HG03060 (cell line): ENCODE data around the gene SHPK.

ENCODE experiments used
- ATAC-seq: cut with Tn5 transposase; IDR thresholded peaks from one replicate; pipeline ENCODE4 v1.9.1; 2021; ENCODE audit warnings: low read depth, moderate number of reproducible peaks; ENCODE audit not compliant: unreplicated experiment

The SHPK gene

DNA sequence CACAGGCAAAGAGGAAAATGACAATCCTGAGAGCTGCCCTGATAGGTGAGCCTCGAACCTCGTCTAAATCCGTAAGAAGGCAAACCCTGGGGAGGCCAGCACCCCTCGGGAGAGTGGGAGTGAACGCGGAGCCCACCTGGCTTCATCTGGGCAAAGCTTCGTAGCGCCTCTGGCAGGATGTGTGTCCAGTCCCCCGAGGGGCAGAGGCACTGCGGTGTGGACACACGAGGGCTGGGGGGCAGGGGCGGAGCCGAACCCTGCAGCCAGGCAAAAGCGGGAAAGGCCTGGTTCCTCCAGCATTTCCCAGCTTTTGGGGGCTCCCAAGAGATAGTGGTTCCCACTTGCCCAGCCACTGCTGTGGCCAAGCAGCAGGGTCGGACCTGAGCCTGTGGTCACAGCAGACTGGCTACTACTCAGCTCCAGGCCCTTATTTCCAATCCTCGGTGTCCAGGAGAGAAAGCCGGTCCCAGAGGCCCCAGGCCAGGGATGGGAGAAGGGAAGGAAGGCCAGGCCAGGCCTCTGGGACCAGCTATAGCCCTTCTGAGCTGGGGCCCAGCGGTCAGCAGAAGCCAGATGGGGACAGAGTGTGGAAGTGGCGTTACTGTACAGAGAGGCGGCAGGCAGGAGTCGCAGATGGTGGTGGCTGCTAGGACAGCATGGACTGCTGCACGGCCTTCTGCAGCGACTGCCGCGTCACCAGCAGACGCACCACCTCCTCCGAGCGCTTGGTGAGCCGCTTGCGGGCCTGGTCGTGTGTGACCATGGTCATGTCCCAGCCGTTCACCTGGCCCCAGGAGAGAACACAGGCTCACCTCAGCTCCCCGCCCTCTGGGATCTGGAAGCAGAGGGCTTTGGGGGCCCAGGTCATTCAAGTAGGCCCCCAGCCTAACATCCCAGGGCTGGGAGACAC lies 27.3 kb upstream of the SHPK start:
- ATAC-seq, result no peak

DNA sequence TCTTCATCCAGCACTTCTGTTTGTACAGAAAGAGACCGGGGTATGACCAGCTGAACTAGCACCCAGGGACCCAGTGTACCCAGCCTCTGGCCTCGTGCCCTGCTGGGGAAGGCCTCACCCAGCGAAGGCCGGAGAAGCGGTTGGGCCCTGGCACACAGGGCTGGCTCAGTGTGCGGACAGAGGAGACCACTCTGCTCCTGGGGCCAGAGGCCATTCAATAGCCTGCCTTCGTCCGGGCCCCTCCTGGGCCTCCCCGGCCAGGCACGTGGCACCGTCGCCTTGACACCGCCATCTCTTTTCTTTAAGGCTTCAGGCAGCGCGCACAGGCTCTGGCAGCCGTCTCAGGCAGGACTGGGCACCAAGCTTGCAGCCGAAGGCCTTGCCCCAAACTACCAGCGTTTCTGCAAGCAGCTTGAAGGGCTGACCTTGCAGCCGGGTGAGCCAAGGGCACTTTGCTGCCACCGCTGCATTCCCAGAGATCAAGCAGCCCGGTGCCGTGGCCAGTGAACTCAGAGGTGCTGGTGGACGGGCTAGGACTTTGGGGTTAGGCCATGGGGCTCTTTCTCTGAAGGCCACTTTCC lies 24.4 kb upstream of the SHPK start:
- ATAC-seq, result no peak

DNA sequence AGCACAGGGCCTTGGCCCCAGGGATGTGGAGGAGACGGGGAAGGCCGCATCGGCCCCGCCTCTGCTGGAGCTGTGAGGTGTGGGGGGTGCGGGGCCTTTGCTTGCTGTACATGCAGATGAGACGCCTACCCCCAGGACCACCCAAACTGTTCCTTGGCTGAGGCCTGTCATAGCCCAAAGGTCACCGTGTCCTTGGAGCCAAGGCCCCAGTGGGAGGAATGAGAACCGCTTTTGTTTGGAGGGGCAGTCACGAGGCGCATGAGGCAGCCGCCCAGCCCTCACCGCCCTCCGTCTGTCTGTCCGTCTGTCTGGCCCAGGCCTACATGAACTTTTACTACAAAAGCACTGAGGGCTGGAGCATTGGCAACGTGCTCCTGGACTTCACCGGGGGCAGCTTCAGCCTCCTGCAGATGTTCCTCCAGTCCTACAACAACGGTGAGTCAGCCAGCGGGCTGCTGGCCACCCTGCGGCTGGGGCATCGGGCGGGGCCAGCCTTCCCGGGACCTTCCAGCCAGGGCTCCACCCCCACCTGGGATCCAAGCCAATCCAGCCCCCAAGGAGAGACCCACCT lies 23.6 kb upstream of the SHPK start:
- no peak for ATAC-seq

DNA sequence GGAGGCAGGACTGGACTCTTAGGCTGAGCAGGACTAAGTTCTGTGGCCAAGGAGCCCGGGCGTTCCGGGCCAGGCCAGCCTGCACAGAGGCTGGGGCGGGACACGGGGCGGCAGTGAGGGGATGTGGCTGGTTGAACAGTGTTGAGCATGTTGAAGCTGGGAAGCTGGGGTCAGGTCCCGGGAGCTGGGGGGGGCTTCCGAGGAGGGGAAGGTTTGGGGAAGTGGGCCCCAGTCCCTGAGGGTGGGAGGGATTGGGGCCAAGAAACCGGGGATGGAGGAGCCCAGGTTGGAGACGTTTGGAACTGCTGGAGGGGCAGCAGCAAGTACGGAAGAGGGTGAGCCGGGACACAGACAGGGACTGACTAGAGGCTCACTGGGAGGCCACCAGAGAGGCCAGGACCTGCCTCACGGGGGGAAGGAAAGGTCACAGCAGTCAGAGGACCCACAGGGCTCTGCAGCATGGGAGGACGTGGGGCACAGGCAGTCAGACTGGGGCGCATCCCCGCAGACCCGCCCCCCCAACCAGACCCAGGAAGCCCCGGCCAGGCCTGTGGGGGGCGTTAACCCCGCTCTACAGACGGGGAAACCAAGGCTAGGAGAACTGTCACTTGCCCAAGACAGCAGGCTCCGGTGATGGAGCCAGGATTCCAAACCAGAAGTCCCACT lies 22.9 kb upstream of the SHPK start:
- no peak for ATAC-seq

DNA sequence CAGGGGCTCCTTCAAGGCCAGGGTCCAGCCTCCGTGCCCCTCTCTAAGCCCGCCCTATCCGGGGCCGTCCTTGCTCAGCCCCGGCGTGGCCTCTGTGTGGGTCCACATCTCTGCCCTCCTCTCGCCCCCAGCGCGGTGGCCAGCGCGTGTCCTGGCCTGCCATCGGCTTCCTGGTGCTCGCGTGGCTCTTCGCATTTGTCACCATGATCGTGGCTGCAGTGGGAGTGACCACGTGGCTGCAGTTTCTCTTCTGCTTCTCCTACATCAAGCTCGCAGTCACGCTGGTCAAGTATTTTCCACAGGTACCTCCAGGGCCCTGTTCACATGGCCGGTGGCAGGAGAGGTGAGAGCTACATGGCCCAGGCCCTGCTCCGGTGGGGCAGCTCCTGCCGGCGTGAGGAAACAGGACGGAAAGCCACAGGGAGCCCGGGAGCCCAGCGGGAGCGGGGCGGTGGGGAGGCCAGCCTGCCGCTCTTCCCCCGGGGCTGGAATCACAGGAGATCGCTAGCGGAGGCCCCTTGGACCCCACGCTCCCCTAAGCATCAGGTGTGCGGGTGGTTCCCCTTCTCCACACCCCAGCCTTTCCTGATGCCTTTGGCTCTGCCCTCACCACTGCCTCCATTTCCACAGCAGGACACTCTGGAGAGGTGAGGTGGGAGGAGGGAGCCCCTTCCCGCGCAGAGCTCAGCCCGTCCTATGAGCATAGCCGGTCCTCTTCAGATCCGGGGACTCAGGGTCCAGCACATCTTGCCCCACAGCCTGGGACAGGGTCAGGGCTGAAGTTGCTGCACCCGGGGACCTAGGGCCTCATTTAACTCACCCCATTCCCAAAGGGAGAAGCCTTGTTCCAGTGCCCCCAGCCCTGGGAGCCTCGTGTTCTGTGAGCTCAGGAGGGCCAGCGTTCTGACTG lies 22.1 kb upstream of the SHPK start:
- ATAC-seq, result no peak

DNA sequence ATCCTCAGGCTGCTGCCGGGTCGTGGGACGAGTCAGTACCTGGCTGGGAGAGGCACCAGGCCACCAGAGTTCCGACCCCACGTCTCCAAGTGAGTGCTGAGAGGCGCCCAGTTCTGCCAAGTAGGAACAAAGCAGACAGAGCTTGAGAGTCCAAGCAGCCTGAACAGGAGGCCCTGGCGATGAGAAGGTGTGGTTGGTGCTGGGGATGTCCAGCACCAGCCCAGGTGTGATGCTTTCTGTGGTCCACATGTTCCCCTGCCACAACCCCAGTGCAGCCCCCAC lies 21.5 kb upstream of the SHPK start:
- ATAC-seq, result no peak

DNA sequence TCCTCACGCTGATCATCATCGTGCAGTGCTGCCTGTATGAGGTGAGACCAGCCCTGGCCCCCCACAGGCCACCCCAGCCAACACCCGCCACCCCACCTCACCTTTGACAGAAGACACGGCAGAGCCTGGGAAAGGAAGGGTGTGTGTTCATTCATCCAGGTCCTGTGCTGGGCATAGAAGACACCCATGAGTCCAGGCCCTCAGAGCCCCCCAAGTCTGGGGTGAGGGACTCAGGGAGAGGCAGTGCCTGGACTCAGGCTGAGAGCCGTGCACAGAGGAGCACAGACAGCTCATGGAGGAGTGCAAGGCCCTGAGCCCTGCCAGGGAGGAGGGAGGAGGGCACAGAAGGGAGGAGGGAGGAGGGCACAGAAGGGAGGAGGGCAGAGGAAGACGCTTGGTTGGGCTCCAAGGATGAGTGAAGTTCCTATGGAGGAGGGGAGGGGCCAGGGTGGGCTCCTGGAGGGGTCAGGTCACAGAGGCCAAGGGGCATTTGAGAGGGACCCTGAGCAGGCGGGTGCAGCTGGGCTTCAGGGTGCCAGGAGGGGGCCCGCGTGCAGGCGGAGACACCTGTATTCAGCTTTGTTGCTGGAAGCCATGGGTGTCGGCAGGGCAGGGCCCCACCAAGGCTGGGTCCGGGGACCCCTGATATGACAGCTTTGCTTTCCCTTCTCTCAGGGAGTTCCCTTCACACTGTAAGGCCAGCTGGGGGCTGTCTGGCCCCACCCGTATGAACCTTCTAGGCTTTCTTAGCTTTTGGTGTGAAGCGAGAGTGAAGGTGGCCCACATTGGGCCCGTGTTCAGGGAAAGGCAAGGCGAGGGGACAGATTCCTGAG lies 20.9 kb upstream of the SHPK start:
- no peak for ATAC-seq

DNA sequence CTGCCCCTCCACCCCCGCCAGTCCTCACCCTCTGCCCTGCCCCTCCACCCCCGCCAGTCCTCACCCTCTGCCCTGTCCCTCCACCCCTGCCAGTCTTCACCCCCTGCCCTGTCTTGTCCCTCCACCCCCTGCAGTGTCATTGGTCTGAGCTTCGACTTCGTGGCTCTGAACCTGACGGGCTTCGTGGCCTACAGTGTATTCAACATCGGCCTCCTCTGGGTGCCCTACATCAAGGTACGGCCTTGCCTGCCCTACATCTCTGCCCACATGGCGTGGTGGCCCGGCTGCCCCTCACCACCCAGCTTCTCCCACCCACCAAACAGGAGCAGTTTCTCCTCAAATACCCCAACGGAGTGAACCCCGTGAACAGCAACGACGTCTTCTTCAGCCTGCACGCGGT lies 20.3 kb upstream of the SHPK start:
- no peak for ATAC-seq

DNA sequence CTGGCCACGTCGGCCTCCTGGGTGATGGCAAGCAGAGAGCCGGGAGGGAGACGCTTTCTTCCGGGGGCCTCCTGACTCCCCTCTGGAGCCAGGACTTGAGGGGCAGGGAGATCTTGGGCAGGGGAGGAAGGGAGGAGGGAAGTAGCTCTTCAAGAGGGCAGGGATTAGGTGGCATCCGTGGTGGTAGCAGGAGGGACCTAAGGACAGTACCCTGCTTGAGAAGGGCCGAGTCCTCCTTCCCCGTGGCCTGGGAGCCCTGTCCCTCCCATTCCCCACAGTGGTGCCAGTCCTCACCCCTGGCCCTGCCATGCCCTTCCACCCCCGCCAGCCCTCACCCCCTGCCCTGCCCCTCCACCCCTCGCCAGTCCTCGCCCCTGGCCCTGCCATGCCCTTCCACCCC lies 19.7 kb upstream of the SHPK start:
- ATAC-seq, result no peak

DNA sequence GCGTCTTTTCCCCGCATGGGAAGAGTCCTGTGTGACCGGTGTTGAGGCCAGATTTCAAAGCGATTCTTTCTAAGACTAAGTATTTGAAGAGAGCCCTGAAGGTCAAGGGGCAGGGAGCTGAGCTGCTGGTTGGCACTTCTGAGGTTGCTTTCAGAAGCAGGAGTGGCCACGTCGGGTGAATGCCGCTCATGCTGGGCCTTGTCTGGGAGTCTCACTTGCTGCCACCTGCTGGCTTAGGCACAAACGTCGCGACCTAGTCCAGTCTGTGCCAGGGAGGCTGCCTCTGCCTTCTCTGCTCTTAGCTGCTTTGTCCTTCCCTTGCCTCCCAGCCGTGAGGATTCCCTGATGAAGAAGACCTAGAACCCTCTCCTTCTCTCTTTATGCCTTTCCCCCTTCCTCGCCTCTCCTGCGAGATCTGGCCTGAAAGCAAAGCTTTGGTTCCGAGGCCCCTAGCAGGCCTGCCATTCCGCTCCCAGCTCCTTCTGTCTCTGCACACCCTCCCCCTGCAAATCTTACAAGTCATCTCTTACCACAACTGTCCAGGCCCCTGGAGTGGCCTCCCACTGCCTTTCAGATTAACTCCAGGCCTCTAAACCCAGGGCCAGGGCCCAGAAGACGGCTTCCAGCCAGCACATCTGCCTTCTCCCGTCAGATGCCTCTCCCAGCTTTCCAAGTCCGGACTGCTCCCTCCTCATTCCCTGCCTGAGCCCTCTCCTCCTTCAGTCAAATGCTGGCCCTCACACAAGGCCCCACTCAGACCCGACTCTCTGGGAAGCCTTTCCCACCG lies 11.9 kb upstream of the SHPK start:
- ATAC-seq, result no peak

DNA sequence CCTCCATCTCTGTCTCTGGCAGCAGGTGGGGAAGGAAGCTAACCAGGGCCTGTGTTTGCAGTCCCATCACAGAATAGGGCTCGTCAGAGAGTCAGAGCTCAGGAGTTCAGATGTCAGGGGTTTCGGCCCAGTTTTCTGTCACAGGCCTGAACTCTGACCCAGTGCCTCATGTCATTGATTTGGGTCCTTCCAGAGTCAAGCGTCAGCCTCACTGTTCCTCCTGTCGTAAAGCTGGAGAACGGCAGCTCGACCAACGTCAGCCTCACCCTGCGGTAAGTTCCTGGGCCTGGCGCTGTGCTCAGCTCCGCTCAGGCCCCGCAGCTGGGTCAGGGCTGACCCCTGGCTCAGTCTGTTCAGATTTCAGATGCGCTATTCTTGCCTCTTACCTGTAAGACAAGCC lies 11.2 kb upstream of the SHPK start:
- ATAC-seq, result no peak

DNA sequence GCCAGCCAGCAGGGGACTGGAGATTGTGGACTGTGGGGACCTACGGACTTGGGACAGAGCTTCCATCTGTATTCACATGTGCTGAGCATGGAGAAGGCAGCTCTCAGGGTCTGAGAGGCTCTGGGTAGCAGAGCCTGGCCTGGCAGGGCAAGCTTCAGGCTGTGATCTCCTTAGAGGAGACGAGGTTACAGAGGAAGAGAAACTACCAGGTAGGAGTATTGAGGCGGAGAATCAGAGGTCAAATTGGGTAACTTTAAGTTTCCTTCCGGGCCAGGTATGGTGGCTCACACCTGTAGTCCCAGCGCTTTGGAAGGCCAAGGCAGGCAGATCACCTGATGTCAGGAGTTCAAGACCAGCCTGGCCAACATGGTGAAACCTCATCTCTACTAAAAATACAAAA lies 9.3 kb upstream of the SHPK start:
- ATAC-seq, result no peak

DNA sequence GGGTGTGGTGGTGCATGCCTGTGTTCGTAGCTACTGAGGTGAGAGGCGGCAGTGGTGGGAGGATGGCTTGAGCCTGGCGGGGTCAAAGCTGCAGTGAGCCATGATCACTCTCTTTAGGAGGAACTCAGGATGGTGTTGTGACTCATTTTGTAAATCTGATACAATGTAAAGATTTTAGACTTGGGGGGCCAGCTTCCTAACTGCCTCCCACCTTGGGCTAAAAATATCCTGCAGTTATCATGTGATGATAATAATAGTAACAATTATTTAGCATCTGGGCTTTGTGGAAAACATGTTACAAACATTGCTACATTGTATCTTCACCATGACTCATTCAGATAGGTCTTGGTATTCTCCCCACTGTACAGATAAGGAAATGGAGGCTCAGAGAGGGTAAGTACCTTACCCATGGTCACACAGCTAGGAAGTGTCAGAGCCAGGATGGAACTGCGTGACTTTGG lies 7.9 kb upstream of the SHPK start:
- ATAC-seq, result no peak

DNA sequence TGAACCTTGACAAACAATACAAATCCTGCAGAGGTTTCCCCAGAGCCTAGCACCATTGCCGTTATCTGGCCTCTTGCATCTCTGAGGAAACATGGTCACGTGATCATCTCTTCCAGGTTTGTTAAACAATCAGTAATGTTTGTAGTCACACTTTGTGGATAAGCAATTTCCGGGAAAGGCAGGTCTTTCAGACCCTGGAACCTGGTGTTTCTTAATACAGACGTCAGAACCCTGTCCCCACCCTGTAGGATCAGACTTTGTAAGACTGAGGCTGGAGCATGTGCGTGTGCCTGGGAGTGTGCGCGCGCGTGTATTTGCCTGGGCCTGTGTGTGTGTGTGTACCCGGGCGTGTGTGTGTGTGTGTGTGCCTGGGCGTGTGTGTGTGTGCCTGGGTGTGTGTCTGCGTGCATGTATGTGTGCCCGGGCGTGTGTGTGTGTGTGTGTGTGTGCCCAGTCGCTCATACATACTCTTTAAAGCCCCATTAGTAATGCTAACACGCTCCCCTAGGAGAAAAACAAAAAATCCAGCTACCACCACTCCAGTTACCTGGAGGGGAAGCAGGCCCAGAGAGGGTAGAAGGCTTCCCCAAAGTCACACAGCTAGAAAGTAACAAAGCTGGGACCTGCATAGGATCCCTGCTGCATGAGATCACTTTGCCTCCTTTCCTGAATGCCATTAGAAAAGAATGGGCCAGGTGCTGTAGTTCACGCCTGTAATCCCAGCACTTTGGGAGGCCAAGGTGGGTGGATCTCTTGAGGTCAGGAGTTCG lies 5.9 kb upstream of the SHPK start:
- no peak for ATAC-seq

DNA sequence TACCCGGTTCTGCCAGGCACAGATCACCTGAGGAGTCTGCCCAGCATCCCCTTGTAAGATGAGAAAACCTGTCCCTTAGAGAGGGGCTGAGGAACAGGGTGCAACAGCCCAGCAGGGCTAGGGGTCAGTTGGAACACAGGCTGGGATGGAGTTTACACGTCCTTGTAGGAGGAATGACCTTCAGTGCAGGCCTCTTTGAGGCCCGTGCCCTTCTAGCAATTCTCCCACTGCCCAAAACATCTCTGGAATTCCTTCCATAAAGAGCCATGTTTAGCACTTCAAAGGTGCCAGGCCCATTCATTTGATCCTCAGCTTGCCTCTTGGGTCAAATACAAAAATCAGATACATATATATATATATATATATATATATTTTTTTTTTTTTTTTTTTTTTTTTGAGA lies 5.0 kb upstream of the SHPK start:
- no peak for ATAC-seq

DNA sequence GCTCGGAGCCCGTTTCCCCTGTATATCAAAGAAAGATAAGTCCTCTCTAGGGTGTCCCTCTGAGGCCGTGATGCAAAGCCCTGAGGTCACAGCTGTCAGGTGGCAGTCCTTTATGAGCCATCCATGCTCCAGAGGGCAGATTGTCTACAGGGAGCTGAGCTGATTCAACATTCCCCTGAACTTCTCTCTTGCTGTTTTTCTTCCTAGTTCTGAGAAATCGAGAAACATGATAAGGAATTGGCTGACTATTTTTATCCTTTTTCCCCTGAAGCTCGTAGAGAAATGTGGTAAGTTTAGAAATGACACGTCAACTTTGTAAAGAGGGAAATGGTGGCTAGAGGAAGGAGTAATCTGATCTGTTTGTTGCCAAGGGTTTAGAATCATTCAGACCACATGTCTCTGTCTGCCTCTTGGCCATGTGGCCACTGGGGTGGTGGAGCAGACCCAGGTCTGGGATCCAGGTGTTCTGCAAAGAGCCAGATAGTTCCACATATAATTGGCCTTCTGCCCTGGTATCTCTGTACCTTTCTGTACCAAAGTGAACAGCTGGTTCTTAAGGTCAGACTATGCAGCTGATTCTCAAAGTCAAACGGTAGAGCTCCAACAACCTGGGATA lies 4.0 kb upstream of the SHPK start:
- no peak for ATAC-seq

DNA sequence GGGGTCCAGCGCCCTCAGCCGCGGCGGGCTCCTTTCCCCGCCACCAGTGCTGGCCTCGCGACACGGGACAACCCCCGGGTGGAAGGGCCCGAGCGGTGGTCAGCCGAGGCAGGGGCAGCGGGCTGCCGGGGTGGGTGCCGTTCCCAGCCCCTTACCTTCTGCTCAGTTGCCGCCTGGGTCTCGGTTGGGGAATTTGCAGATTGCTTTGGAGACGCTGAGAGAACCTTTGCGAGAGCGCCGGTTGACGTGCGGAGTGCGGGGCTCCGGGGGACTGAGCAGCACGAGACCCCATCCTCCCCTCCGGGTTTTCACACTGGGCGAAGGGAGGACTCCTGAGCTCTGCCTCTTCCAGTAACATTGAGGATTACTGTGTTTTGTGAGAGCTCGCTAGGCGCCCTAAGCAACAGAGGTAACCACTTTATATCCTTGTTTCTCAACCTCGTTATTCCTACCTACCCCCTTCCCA lies 891 bp upstream of the SHPK start:
- peak; percentile 5 for ATAC-seq
